ENCODE measurements around the gene XCR1. TPM values are rescaled to one million over a fixed set of nuclear protein-coding genes. Genes with fewer than 3 reads are reported as not detected.
"Not testable (repeated sequence)": the region's sequence is repeated elsewhere in the genome, so short reads cannot be mapped to it uniquely, and the experiment has no call there.

XCR1 gene
- total and polyA plus RNA-seq, 2 donors (not counting 1 experiment from before 2014, with no cell fraction given), result 0.01 TPM; not detected in 1

DNA sequence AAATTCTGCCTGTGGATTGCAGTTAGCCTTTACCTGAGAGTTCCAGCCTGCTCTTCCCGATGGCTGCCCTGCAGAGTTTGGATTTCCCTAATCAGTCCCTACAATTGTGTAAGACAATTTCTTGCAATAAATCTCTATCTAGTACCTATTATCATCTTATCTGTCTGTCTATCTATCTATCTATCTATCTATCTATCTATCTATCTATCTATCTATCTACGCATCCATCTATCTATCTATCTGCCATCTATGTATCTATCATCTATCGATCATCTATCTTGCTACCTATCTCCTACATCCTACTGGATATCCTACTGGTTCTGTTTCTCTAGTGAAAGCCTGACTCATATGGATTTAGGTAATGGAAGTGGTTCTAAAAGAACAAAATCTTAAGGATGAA, 30.4 kb upstream of the XCR1 start:
- no peaks in the 10 kb centered on the region for H3K27me3 Mint-ChIP-seq
- H3K4me3 Mint-ChIP-seq, result no peak overlapping the region
- ATAC-seq (ENCODE audit: low read depth) (no peak), DNase-seq (no peak)
- H3K9me3 Mint-ChIP-seq (ENCODE audit: insufficient read depth), result no peaks in the 10 kb centered on the region
- no peak overlapping the region for H3K27ac ChIP-seq (ENCODE audit: low read length in 2 of 2)
- TF ChIP-seq, protein P1, sequence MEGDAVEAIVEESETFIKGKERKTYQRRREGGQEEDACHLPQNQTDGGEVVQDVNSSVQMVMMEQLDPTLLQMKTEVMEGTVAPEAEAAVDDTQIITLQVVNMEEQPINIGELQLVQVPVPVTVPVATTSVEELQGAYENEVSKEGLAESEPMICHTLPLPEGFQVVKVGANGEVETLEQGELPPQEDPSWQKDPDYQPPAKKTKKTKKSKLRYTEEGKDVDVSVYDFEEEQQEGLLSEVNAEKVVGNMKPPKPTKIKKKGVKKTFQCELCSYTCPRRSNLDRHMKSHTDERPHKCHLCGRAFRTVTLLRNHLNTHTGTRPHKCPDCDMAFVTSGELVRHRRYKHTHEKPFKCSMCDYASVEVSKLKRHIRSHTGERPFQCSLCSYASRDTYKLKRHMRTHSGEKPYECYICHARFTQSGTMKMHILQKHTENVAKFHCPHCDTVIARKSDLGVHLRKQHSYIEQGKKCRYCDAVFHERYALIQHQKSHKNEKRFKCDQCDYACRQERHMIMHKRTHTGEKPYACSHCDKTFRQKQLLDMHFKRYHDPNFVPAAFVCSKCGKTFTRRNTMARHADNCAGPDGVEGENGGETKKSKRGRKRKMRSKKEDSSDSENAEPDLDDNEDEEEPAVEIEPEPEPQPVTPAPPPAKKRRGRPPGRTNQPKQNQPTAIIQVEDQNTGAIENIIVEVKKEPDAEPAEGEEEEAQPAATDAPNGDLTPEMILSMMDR (IDR thresholded peaks at IDR 0.05), result no peak
- no peak for TF ChIP-seq EZH2 (IDR thresholded peaks at IDR 0.05; ENCODE audit: borderline replicate concordance, insufficient read depth, low read depth, low read length, poor library complexity, severe bottlenecking)
- no peaks in the 10 kb centered on the region for H4K20me1 ChIP-seq (ENCODE audit: control insufficient read depth, insufficient read depth, low read length, poor library complexity, severe bottlenecking)
- H3K4me1 Mint-ChIP-seq, result peaks cover 14% of the 10 kb centered on the region
- no peak overlapping the region for H3K27ac Mint-ChIP-seq
- H3K4me1 ChIP-seq (ENCODE audit: control insufficient read depth in 2 of 2, insufficient read depth in 2 of 2, low read length in 2 of 2), result peaks cover 15 to 16% of the 10 kb centered on the region in 2 donors
- H3K79me2 ChIP-seq (ENCODE audit: control insufficient read depth, insufficient read depth, low read length), result no peaks in the 10 kb centered on the region
- POLR2A ChIA-PET, result no interaction called here
- peaks cover 0 to 1% (median 0%) of the 10 kb centered on the region in 4 experiments for H3K27me3 ChIP-seq (replicated peaks in 1 of 4; ENCODE audit: control extremely low read depth in 1 of 4, control insufficient read depth in 3 of 4, insufficient read depth in 4 of 4, low read length in 3 of 4)
- H3K4me2 ChIP-seq (replicated peaks; ENCODE audit: low read depth, low read length, poor library complexity, severe bottlenecking), result no peak overlapping the region
- H3K36me3 ChIP-seq (replicated peaks in 1 of 2; ENCODE audit: control extremely low read depth in 1 of 2, control insufficient read depth in 1 of 2, extremely low read depth in 1 of 2, insufficient read depth in 2 of 2, low read length in 1 of 2), result no peaks in the 10 kb centered on the region
- intact Hi-C loops (cut with micrococcal nuclease), result no loop called here
- CTCF ChIA-PET, result interaction anchor here (0.6 kb wide), 1 partner anchor 27 kb away, joined by 4 read pairs; no protein-coding TSS in a partner anchor
- WGBS (ENCODE audit: insufficient coverage), result 100% methylated on average over 1 of the region's 3 CpGs
- no peak overlapping the region for H3K4me3 ChIP-seq (ENCODE audit: control extremely low read depth in 1 of 5, extremely low read depth in 1 of 5, insufficient read depth in 1 of 5, low read depth in 2 of 5, low read length in 4 of 5)
- no peak overlapping the region for H2AFZ ChIP-seq (ENCODE audit: insufficient read depth, low read depth, low read length, poor library complexity, severe bottlenecking)
- H3K9ac ChIP-seq (ENCODE audit: low read length), result no peak overlapping the region
- no peaks in the 10 kb centered on the region for H3K9me3 ChIP-seq (ENCODE audit: control extremely low read depth in 1 of 3, control insufficient read depth in 2 of 3, insufficient read depth in 1 of 3, low read length in 2 of 3)

GRCh38 chr3:46056686-46057085, 29.4 kb upstream of the XCR1 start:
- intact Hi-C loops (cut with micrococcal nuclease), result no loop called here
- Mint-ChIP-seq H3K27me3 (peaks cover 5% of the 10 kb centered on the region), H3K4me3 (no peak overlapping the region), H3K4me1 (peaks cover 14% of the 10 kb centered on the region), H3K9me3 (ENCODE audit: insufficient read depth) (no peaks in the 10 kb centered on the region), H3K27ac (no peak overlapping the region)
- Histone ChIP-seq H3K9ac (ENCODE audit: low read length) (no peak overlapping the region), H3K36me3 (replicated peaks in 1 of 2; ENCODE audit: control extremely low read depth in 1 of 2, control insufficient read depth in 1 of 2, extremely low read depth in 1 of 2, insufficient read depth in 2 of 2, low read length in 1 of 2) (no peaks in the 10 kb centered on the region), H3K27ac (ENCODE audit: low read length in 2 of 2) (no peak overlapping the region), H3K4me3 (ENCODE audit: control extremely low read depth in 1 of 5, extremely low read depth in 1 of 5, insufficient read depth in 1 of 5, low read depth in 2 of 5, low read length in 4 of 5) (no peak overlapping the region), H3K4me2 (replicated peaks; ENCODE audit: low read depth, low read length, poor library complexity, severe bottlenecking) (no peak overlapping the region), H4K20me1 (ENCODE audit: control insufficient read depth, insufficient read depth, low read length, poor library complexity, severe bottlenecking) (no peaks in the 10 kb centered on the region), H3K9me3 (ENCODE audit: control extremely low read depth in 1 of 3, control insufficient read depth in 2 of 3, insufficient read depth in 1 of 3, low read length in 2 of 3) (no peaks in the 10 kb centered on the region), H3K79me2 (ENCODE audit: control insufficient read depth, insufficient read depth, low read length) (no peaks in the 10 kb centered on the region), H3K27me3 (replicated peaks in 1 of 4; ENCODE audit: control extremely low read depth in 1 of 4, control insufficient read depth in 3 of 4, insufficient read depth in 4 of 4, low read length in 3 of 4) (peaks cover 0 to 3% (median 0%) of the 10 kb centered on the region in 4 experiments), H2AFZ (ENCODE audit: insufficient read depth, low read depth, low read length, poor library complexity, severe bottlenecking) (no peak overlapping the region), H3K4me1 (ENCODE audit: control insufficient read depth in 2 of 2, insufficient read depth in 2 of 2, low read length in 2 of 2) (peaks cover 15 to 16% of the 10 kb centered on the region in 2 donors)
- POLR2A ChIA-PET, result no interaction called here
- WGBS (ENCODE audit: insufficient coverage), result no CpG with 5 or more reads among the region's 2 CpGs
- ATAC-seq (ENCODE audit: low read depth), result no peak
- no peak for DNase-seq
- CTCF ChIA-PET, result interaction anchor here (1.4 kb wide), 1 partner anchor 21 kb away, joined by 6 read pairs; no protein-coding TSS in a partner anchor
- TF ChIP-seq, protein P1 (IDR thresholded peaks at IDR 0.05), result no peak
- TF ChIP-seq EZH2 (IDR thresholded peaks at IDR 0.05; ENCODE audit: borderline replicate concordance, insufficient read depth, low read depth, low read length, poor library complexity, severe bottlenecking), result no peak

GRCh38 chr3:46053761-46054515, 26.7 kb upstream of the XCR1 start:
- H3K4me3 Mint-ChIP-seq; H2AFZ ChIP-seq (ENCODE audit: insufficient read depth, low read depth, low read length, poor library complexity, severe bottlenecking); H3K79me2 ChIP-seq (ENCODE audit: control insufficient read depth, insufficient read depth, low read length); H3K4me3 ChIP-seq (ENCODE audit: control extremely low read depth in 1 of 5, extremely low read depth in 1 of 5, insufficient read depth in 1 of 5, low read depth in 2 of 5, low read length in 4 of 5); H3K27me3 ChIP-seq (replicated peaks in 1 of 4; ENCODE audit: control extremely low read depth in 1 of 4, control insufficient read depth in 3 of 4, insufficient read depth in 4 of 4, low read length in 3 of 4); H3K9ac ChIP-seq (ENCODE audit: low read length); POLR2A ChIA-PET; intact Hi-C loops (cut with micrococcal nuclease); H3K9me3 ChIP-seq (ENCODE audit: control extremely low read depth in 1 of 3, control insufficient read depth in 2 of 3, insufficient read depth in 1 of 3, low read length in 2 of 3); DNase-seq; H3K36me3 ChIP-seq (replicated peaks in 1 of 2; ENCODE audit: control extremely low read depth in 1 of 2, control insufficient read depth in 1 of 2, extremely low read depth in 1 of 2, insufficient read depth in 2 of 2, low read length in 1 of 2); H3K9me3 Mint-ChIP-seq (ENCODE audit: insufficient read depth); H3K4me1 ChIP-seq (ENCODE audit: control insufficient read depth in 2 of 2, insufficient read depth in 2 of 2, low read length in 2 of 2); H4K20me1 ChIP-seq (ENCODE audit: control insufficient read depth, insufficient read depth, low read length, poor library complexity, severe bottlenecking); H3K27ac ChIP-seq (ENCODE audit: low read length in 2 of 2); H3K27ac Mint-ChIP-seq; H3K4me1 Mint-ChIP-seq; H3K4me2 ChIP-seq (replicated peaks; ENCODE audit: low read depth, low read length, poor library complexity, severe bottlenecking); ATAC-seq (ENCODE audit: low read depth): not testable (repeated sequence)
- CTCF ChIA-PET, result interaction anchor here (1.4 kb wide), 1 partner anchor 42 kb away, joined by 3 read pairs; no protein-coding TSS in a partner anchor
- 82% methylated on average over 10 of the region's 13 CpGs for WGBS (ENCODE audit: insufficient coverage)
- H3K27me3 Mint-ChIP-seq, result peaks cover 14% of the 10 kb centered on the region

Measured in B cell (primary cell).